CD4-positive, alpha-beta T cell (primary cell): ENCODE data around the gene ZNF423. TPM values are rescaled to one million over a fixed set of nuclear protein-coding genes. Genes with fewer than 3 reads are reported as not detected.

Source experiments
- ATAC-seq: fragments of 200-7000 bp; cut with Tn5 transposase; one replicate; pipeline ENCODE4 v1.10.0; 2022; ENCODE audit warnings: mild to moderate bottlenecking; ENCODE audit not compliant: poor library complexity
- CTCF ChIA-PET: fragments of 350-600 bp; sonication (Branson Sonifier 250); formaldehyde crosslinking; loops from one replicate; lab custom pipeline; 2021; ENCODE audit warnings: antibody characterized with exemption, inconsistent platforms; lab: Charles Lee
- POLR2A ChIA-PET: fragments of 350-600 bp; sonication (Branson Sonifier 250); formaldehyde crosslinking; loops from one replicate; lab custom pipeline; 2021; ENCODE audit warnings: antibody characterized with exemption, inconsistent platforms; lab: Charles Lee
- DNase-seq, 14 experiments: peaks; one replicate each; pipeline ENCODE4 v3.0.0-alpha.2; 2013 to 2020; ENCODE audit warnings: mixed read lengths in 2 of 14
- H3K27ac ChIP-seq, 2 donors: one replicate each; pipeline versions ENCODE4 v1.5.1 to v1.7.0; 2013; ENCODE audit warnings: low read length in 2 of 2, low read depth in 1 of 2, mild to moderate bottlenecking in 1 of 2
- H3K27me3 ChIP-seq, 2 experiments: 1 replicate in 1 of 2; 2 replicates in 1 of 2; pipeline versions ENCODE4 v1.6.1 to v1.7.0; 2013; ENCODE audit warnings: low read length in 2 of 2, control low read depth in 1 of 2, mild to moderate bottlenecking in 1 of 2, moderate library complexity in 1 of 2; ENCODE audit not compliant: insufficient read depth in 2 of 2, control insufficient read depth in 1 of 2
- H3K36me3 ChIP-seq: one replicate; pipeline ENCODE4 v1.6.1; 2013; ENCODE audit warnings: low read length, control low read depth; ENCODE audit not compliant: insufficient read depth
- H3K4me1 ChIP-seq: one replicate; pipeline ENCODE4 v1.6.1; 2013; ENCODE audit warnings: low read length, control low read depth; ENCODE audit not compliant: insufficient read depth
- H3K4me3 ChIP-seq: one replicate; pipeline ENCODE4 v1.5.1; 2013; ENCODE audit warnings: mild to moderate bottlenecking, low read length, moderate library complexity
- H3K9me3 ChIP-seq, 2 experiments: 1 replicate in 1 of 2; 2 replicates in 1 of 2; pipeline versions ENCODE4 v1.6.1 to v1.7.0; 2013; ENCODE audit warnings: low read length in 2 of 2, mild to moderate bottlenecking in 2 of 2, control low read depth in 1 of 2, moderate library complexity in 1 of 2; ENCODE audit not compliant: control insufficient read depth in 1 of 2, insufficient read depth in 1 of 2
- H3K27ac Mint-ChIP-seq: one replicate; pipeline ENCODE4 v1.8.0; 2020; ENCODE audit warnings: mixed read lengths
- H3K27me3 Mint-ChIP-seq: one replicate; pipeline ENCODE4 v1.8.0; 2021; ENCODE audit warnings: mixed read lengths
- H3K36me3 Mint-ChIP-seq: one replicate; pipeline ENCODE4 v1.8.0; 2021; ENCODE audit warnings: low read depth, mixed read lengths
- H3K4me1 Mint-ChIP-seq: one replicate; pipeline ENCODE4 v1.8.0; 2021; ENCODE audit warnings: low read depth, mixed read lengths
- H3K4me3 Mint-ChIP-seq: one replicate; pipeline ENCODE4 v1.8.0; 2020; ENCODE audit warnings: mild to moderate bottlenecking, mixed read lengths
- H3K9me3 Mint-ChIP-seq: one replicate; pipeline ENCODE4 v1.8.0; 2020; ENCODE audit warnings: mixed read lengths
- CTCF ChIP-seq: fragments of 200-600 bp; IDR thresholded peaks from one replicate; pipeline ENCODE4 v1.8.0; 2022; ENCODE audit warnings: antibody characterized with exemption, mild to moderate bottlenecking
- intact Hi-C, 2 experiments: fragments of 100-400 bp; cut with DNase I in 1 of 2; cut with micrococcal nuclease in 1 of 2; formaldehyde crosslinking; loops; one replicate each; pipeline versions ENCODE4 v1.15.1 to v1.9.0; 2023 to 2025; cut with DNase I, micrococcal nuclease
- total RNA-seq, 174 experiments: library from RNA in 2 of 174; stranded (reverse) in 2 of 174; gene quantifications; one replicate each; pipeline ENCODE4 v1.2.3 and lab custom pipeline; 2021 to 2026

Gene ZNF423
- total RNA-seq, 2 experiments from 2014 or later, result not detected

GRCh38 chr16:49498666-49499413, 357.1 kb downstream of the ZNF423 start:
- Mint-ChIP-seq H3K4me1 (no peaks in the 10 kb centered on the region), H3K27me3 (no peaks in the 10 kb centered on the region), H3K9me3 (no peaks in the 10 kb centered on the region), H3K27ac (no peak overlapping the region), H3K36me3 (no peaks in the 10 kb centered on the region), H3K4me3 (no peak overlapping the region)
- POLR2A ChIA-PET, result no interaction called here
- DNase-seq (no peak), ATAC-seq (no peak)
- H3K4me1 ChIP-seq, result peaks cover 3% of the 10 kb centered on the region
- CTCF ChIA-PET, result no interaction called here
- no peaks in the 10 kb centered on the region for H3K9me3 ChIP-seq
- TF ChIP-seq CTCF, result no peak
- H3K4me3 ChIP-seq, result no peak overlapping the region
- intact Hi-C loops, result no loop called here
- H3K27ac ChIP-seq, result no peak overlapping the region
- no peaks in the 10 kb centered on the region for H3K27me3 ChIP-seq
- H3K36me3 ChIP-seq, result no peaks in the 10 kb centered on the region

- Mint-ChIP-seq H3K4me3 (no peak overlapping the region), H3K27me3 (no peaks in the 10 kb centered on the region), H3K9me3 (no peaks in the 10 kb centered on the region), H3K36me3 (no peaks in the 10 kb centered on the region), H3K4me1 (no peaks in the 10 kb centered on the region), H3K27ac (no peak overlapping the region)
- H3K4me1 ChIP-seq, result peaks cover 3% of the 10 kb centered on the region
- ATAC-seq, result no peak
- H3K4me3 ChIP-seq, result no peak overlapping the region
- TF ChIP-seq CTCF, result no peak
- H3K36me3 ChIP-seq, result no peaks in the 10 kb centered on the region
- no peaks in the 10 kb centered on the region for H3K9me3 ChIP-seq
- intact Hi-C loops, result no loop called here
- no peaks in the 10 kb centered on the region for H3K27me3 ChIP-seq
- no peak for DNase-seq
- H3K27ac ChIP-seq, result no peak overlapping the region
- ChIA-PET CTCF (no interaction called here), POLR2A (no interaction called here)
Measured at GRCh38 chr16:49498264-49498663, 357.6 kb downstream of the ZNF423 start.

DNA sequence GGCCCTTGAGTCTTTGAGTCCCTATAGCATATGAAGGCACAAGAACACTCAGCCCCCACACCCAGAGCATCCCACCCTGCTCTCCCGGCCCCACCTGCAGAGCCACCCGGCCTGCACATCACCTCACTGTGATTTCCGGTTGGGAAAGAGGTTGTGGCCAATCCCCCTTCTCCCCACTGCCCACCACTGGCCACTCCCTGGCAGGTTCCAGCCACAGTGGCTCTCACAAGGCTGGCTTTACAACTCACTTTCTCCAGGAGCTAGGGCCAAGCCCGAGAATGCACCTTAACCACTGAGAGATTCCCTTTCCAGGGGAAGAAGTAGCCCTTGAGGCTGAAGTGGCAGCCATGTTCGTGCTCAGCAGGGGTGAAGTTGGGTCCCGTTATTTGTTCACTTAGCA, 358.4 kb downstream of the ZNF423 start:
- no peak overlapping the region for H3K4me3 Mint-ChIP-seq
- Histone ChIP-seq H3K4me3 (no peak overlapping the region), H3K27me3 (no peaks in the 10 kb centered on the region), H3K27ac (no peak overlapping the region), H3K4me1 (peaks cover 1% of the 10 kb centered on the region), H3K9me3 (no peaks in the 10 kb centered on the region), H3K36me3 (no peaks in the 10 kb centered on the region)
- no peak for TF ChIP-seq CTCF
- ATAC-seq (no peak), DNase-seq (no peak)
- H3K27ac Mint-ChIP-seq, result no peak overlapping the region
- intact Hi-C loops, result no loop called here
- POLR2A ChIA-PET, result no interaction called here
- no peaks in the 10 kb centered on the region for H3K36me3 Mint-ChIP-seq
- CTCF ChIA-PET, result no interaction called here
- H3K27me3 Mint-ChIP-seq, result no peaks in the 10 kb centered on the region
- H3K9me3 Mint-ChIP-seq, result no peaks in the 10 kb centered on the region
- H3K4me1 Mint-ChIP-seq, result no peaks in the 10 kb centered on the region
